Motor neuron (in vitro differentiated cells): Measurements from ENCODE around the gene CCDC185. TPM values are rescaled to one million over a fixed set of nuclear protein-coding genes. Genes with fewer than 3 reads are reported as not detected.
A peak's percentile ranks its signal among the peaks of the same experiment; 100 is the strongest.

Experiments
- ATAC-seq, 8 experiments: fragments of 200-7000 bp; cut with Tn5 transposase; replicated peaks in 6 of 8; 2 replicates each; pipeline ENCODE4 v1.8.0; 2021; ENCODE audit warnings: mild to moderate bottlenecking in 8 of 8, moderate library complexity in 8 of 8
- H3K27ac ChIP-seq, 2 donors: fragments of 250-450 bp; sonication (Bioruptor Pico); 2 replicates each; pipeline ENCODE4 v1.9.0; 2021; ENCODE audit warnings: antibody characterized with exemption in 2 of 2, mild to moderate bottlenecking in 2 of 2, moderate library complexity in 1 of 2
- H3K4me1 ChIP-seq, 2 donors: fragments of 250-450 bp; sonication (Bioruptor Pico); replicated peaks in 1 of 2; 2 replicates each; pipeline ENCODE4 v1.6.1; 2021; ENCODE audit warnings: antibody characterized with exemption in 2 of 2, mild to moderate bottlenecking in 2 of 2, moderate library complexity in 1 of 2
- H3K4me3 ChIP-seq, 5 donors: fragments of 250-450 bp; sonication (Bioruptor Pico); 2 replicates each; pipeline ENCODE4 v1.9.0; 2021; ENCODE audit warnings: antibody characterized with exemption in 5 of 5, mild to moderate bottlenecking in 5 of 5, moderate library complexity in 4 of 5
- whole genome bisulfite sequencing, 10 experiments: fragments of 450-650 bp; shearing (Covaris generic); methylation state at CpG; one replicate each; pipeline ENCODE4 v1.0.0; 2022; 5-methylcytosine and 5-hydroxymethylcytosine counted together
- in situ Hi-C, 9 experiments: fragments of 400-800 bp; cut with MboI; loops; one replicate each; pipeline ENCODE4 v1.15.0; 2021; ENCODE audit warnings: low sequenced_read_pairs in 9 of 9, low pct_unique_long_range_greater_than_20kb in 2 of 9; ENCODE audit not compliant: unreplicated experiment in 9 of 9
- total RNA-seq, 8 experiments: library from RNA; unstranded; fragments of 300-600 nt; gene quantifications; 2 replicates each; pipeline versions ENCODE4 v1.2.3 to v1.2.4, GENCODE V29; 2022

The CCDC185 gene
- total RNA-seq, 8 experiments from 2014 or later, result 0.05 to 0.81 (median 0.29) TPM; not detected in 1

- Histone ChIP-seq H3K27ac (no peak overlapping the region), H3K4me1 (no peaks in the 10 kb centered on the region), H3K4me3 (no peak overlapping the region)
- in situ Hi-C loops, result no loop called here
- peak in 2 of 8 experiments; percentile 76 for ATAC-seq
- WGBS, 10 experiments, result 0 to 100% (median 62%) methylated on average over 1 to 4 of the region's 4 CpGs; no CpG with 5 or more reads in 2 of the 10 experiments
These were observed 30.5 kb downstream of the CCDC185 start for GRCh38 chr1:223423641-223424233.

- Histone ChIP-seq H3K27ac (no peak overlapping the region), H3K4me3 (no peak overlapping the region), H3K4me1 (no peaks in the 10 kb centered on the region)
- in situ Hi-C loops, result no loop called here
- peak in 2 of 8 experiments; percentile 63 to 77 for ATAC-seq
- WGBS, 10 experiments, result 0 to 100% (median 81%) methylated on average over 1 to 5 of the region's 5 CpGs; no CpG with 5 or more reads in 1 of the 10 experiments
These were observed 32.3 kb downstream of the CCDC185 start for GRCh38 chr1:223425550-223425949.

- Histone ChIP-seq H3K4me3 (no peak overlapping the region), H3K27ac (no peak overlapping the region), H3K4me1 (no peaks in the 10 kb centered on the region)
- no peak for ATAC-seq
- 83 to 100% (median 91%) methylated on average over 1 of the region's 1 CpG; no CpG with 5 or more reads in 1 of the 10 experiments for WGBS, 10 experiments
- in situ Hi-C loops, result no loop called here
These were observed 33.7 kb downstream of the CCDC185 start for GRCh38 chr1:223426936-223427335.

GRCh38 chr1:223429313-223429731 is 36.1 kb downstream of the CCDC185 start:
- Histone ChIP-seq H3K4me3 (no peak overlapping the region), H3K27ac (no peak overlapping the region), H3K4me1 (no peaks in the 10 kb centered on the region)
- peak in 2 of 8 experiments; percentile 31 to 44 for ATAC-seq
- WGBS, 10 experiments, result 57 to 85% (median 71%) methylated on average over 1 to 2 of the region's 2 CpGs; no CpG with 5 or more reads in 7 of the 10 experiments
- in situ Hi-C loops, result no loop called here

GRCh38 chr1:223429821-223430220 is 36.6 kb downstream of the CCDC185 start:
- no peak overlapping the region for H3K27ac ChIP-seq
- in situ Hi-C loops, result no loop called here
- peak in 2 of 8 experiments; percentile 18 to 27 for ATAC-seq
- WGBS, 10 experiments, result 0 to 80% (median 25%) methylated on average over 1 of the region's 1 CpG; no CpG with 5 or more reads in 1 of the 10 experiments
- H3K4me1 ChIP-seq, result no peaks in the 10 kb centered on the region
- no peak overlapping the region for H3K4me3 ChIP-seq

GRCh38 chr1:223430236-223430635 is 37.0 kb downstream of the CCDC185 start:
- WGBS, 10 experiments, result 0 to 86% (median 50%) methylated on average over 1 of the region's 1 CpG; no CpG with 5 or more reads in 5 of the 10 experiments
- no peak for ATAC-seq
- in situ Hi-C loops, result no loop called here

GRCh38 chr1:223437151-223437550 is 43.9 kb downstream of the CCDC185 start:
- in situ Hi-C loops, result no loop called here
- H3K4me3 ChIP-seq, result no peak overlapping the region

More at GRCh38 chr1:223430236-223430635, 37.0 kb downstream of the CCDC185 start:
- Histone ChIP-seq H3K27ac (no peak overlapping the region), H3K4me3 (no peak overlapping the region), H3K4me1 (no peaks in the 10 kb centered on the region)

GRCh38 chr1:223443397-223443796 is 50.2 kb downstream of the CCDC185 start:
- WGBS, 10 experiments, result 50 to 100% (median 78%) methylated on average over 1 of the region's 1 CpG; no CpG with 5 or more reads in 7 of the 10 experiments
- ATAC-seq, result no peak
- Histone ChIP-seq H3K4me1 (no peaks in the 10 kb centered on the region), H3K27ac (no peak overlapping the region), H3K4me3 (no peak overlapping the region)
- in situ Hi-C loops, result no loop called here

More at GRCh38 chr1:223437151-223437550, 43.9 kb downstream of the CCDC185 start:
- H3K27ac ChIP-seq, result no peak overlapping the region
- 20 to 100% (median 72%) methylated on average over 1 to 3 of the region's 3 CpGs; no CpG with 5 or more reads in 1 of the 10 experiments for WGBS, 10 experiments
- no peak for ATAC-seq
- no peaks in the 10 kb centered on the region for H3K4me1 ChIP-seq

GRCh38 chr1:223444411-223444810 is 51.2 kb downstream of the CCDC185 start:
- ATAC-seq, result no peak
- WGBS, 10 experiments, result 53 to 100% (median 77%) methylated on average over 1 to 7 of the region's 7 CpGs; no CpG with 5 or more reads in 2 of the 10 experiments
- Histone ChIP-seq H3K4me3 (no peak overlapping the region), H3K27ac (no peak overlapping the region), H3K4me1 (no peaks in the 10 kb centered on the region)
- in situ Hi-C loops, result no loop called here

Other genes with a start within 250 kb of the CCDC185 start
- gene SUSD4, start 29.2 kb upstream of the CCDC185 start, total RNA-seq, result 10 to 100 TPM in 5 of 8 experiments, 1 to 10 TPM in 3; 5.4 to 28.7 (median 15.7) TPM